RWPE1 (cell line): ENCODE data around the gene JUND.

Source experiments
- CTCF ChIA-PET: fragments of 350-600 bp; sonication (Branson Sonifier 250); formaldehyde crosslinking; extraction: SDS; loops from one replicate; lab custom pipeline; 2021; lab: Yijun Ruan, JAX
- POLR2A ChIA-PET: fragments of 400-600 bp; formaldehyde crosslinking; extraction: SDS; loops from one replicate; lab custom pipeline; 2020; ENCODE audit warnings: antibody characterized with exemption; ENCODE audit not compliant: low non-redundant PET; lab: Yijun Ruan, JAX
- DNase-seq: peaks from one replicate; pipeline ENCODE4 v3.0.0; 2012; ENCODE audit warnings: low spot score
- H3K27ac ChIP-seq: fragments of 450-650 bp; 2 replicates; pipeline ENCODE4 v1.5.1; 2017
- CTCF ChIP-seq: fragments of 450-650 bp; conservative IDR thresholded peaks from 2 replicates; pipeline ENCODE4 v1.5.1; 2017; ENCODE audit warnings: low read depth, mild to moderate bottlenecking

Gene JUND

GRCh38 chr19:18262917-18263316, 18.5 kb downstream of the JUND start:
- no peak for DNase-seq
- no peak overlapping the region for H3K27ac ChIP-seq
- ChIA-PET POLR2A (no interaction called here), CTCF (interaction anchor here (0.9 to 1.2 kb wide), 2 partner anchors 9 to 71 kb away, joined by 3 read pairs; no protein-coding TSS in a partner anchor)
- TF ChIP-seq CTCF, result no peak

GRCh38 chr19:18262144-18262543, 19.3 kb downstream of the JUND start:
- ChIA-PET CTCF (interaction anchor here (0.6 to 1.2 kb wide), 5 partner anchors 10 to 70 kb away, joined by 3 to 10 read pairs (median 3); no protein-coding TSS in a partner anchor), POLR2A (no interaction called here)
- H3K27ac ChIP-seq, result no peak overlapping the region
- no peak for TF ChIP-seq CTCF
- DNase-seq, result no peak

GRCh38 chr19:18261474-18261873, 19.9 kb downstream of the JUND start:
- ChIA-PET POLR2A (no interaction called here), CTCF (interaction anchor here (0.6 to 1.0 kb wide), 5 partner anchors 8 to 133 kb away, joined by 3 to 10 read pairs (median 4); no protein-coding TSS in a partner anchor)
- no peak for TF ChIP-seq CTCF
- H3K27ac ChIP-seq, result no peak overlapping the region
- DNase-seq, result no peak

GRCh38 chr19:18259893-18260292, 21.5 kb downstream of the JUND start:
- POLR2A ChIA-PET, result no interaction called here
- no peak for DNase-seq
- CTCF ChIA-PET, result no interaction called here

GRCh38 chr19:18257503-18258470, 23.6 kb downstream of the JUND start:
- no peak for DNase-seq
- TF ChIP-seq CTCF, result no peak
- H3K27ac ChIP-seq, result no peak overlapping the region
- CTCF ChIA-PET, result interaction anchor here (1.0 kb wide), 1 partner anchor 22 kb away, joined by 3 read pairs; no protein-coding TSS in a partner anchor
- POLR2A ChIA-PET, result no interaction called here

More at GRCh38 chr19:18259893-18260292, 21.5 kb downstream of the JUND start:
- H3K27ac ChIP-seq, result no peak overlapping the region
- no peak for TF ChIP-seq CTCF
